Hepatocyte (in vitro differentiated cells): ENCODE measurements around the gene PCNA. TPM values are rescaled to one million over a fixed set of nuclear protein-coding genes. Genes with fewer than 3 reads are reported as not detected.
A peak's percentile ranks its signal among the peaks of the same experiment; 100 is the strongest.

Experiments used
- DNase-seq: peaks from one replicate; pipeline ENCODE4 v3.0.0-alpha.2; 2016; ENCODE audit warnings: low spot score
- H2AFZ ChIP-seq: fragments of 200-600 bp; sonication (generic); 2 replicates; pipeline ENCODE4 v1.6.0; 2016; ENCODE audit warnings: antibody characterized with exemption, mild to moderate bottlenecking
- H3K27ac ChIP-seq: fragments of 200-600 bp; sonication (generic); 2 replicates; pipeline ENCODE4 v1.5.1; 2016; ENCODE audit warnings: mild to moderate bottlenecking
- H3K27me3 ChIP-seq: fragments of 200-600 bp; sonication (generic); 2 replicates; pipeline ENCODE4 v1.6.1; 2016
- H3K36me3 ChIP-seq: fragments of 200-600 bp; sonication (generic); replicated peaks from 2 replicates; pipeline ENCODE4 v1.5.1; 2016; ENCODE audit warnings: low read depth; ENCODE audit not compliant: insufficient read depth
- H3K4me1 ChIP-seq: fragments of 200-600 bp; sonication (generic); 2 replicates; pipeline ENCODE4 v1.5.1; 2016; ENCODE audit warnings: mild to moderate bottlenecking, moderate library complexity; ENCODE audit not compliant: insufficient read depth
- H3K4me2 ChIP-seq: fragments of 200-600 bp; sonication (generic); 2 replicates; pipeline ENCODE4 v1.6.0; 2016
- H3K4me3 ChIP-seq: fragments of 200-600 bp; sonication (generic); 2 replicates; pipeline ENCODE4 v1.5.1; 2016; ENCODE audit warnings: mild to moderate bottlenecking
- H3K79me2 ChIP-seq: fragments of 200-600 bp; sonication (generic); 2 replicates; pipeline ENCODE4 v1.6.0; 2017; ENCODE audit warnings: mild to moderate bottlenecking
- H3K9me2 ChIP-seq: fragments of 200-600 bp; sonication (generic); replicated peaks from 2 replicates; pipeline ENCODE4 v1.6.0; 2017; ENCODE audit warnings: mild to moderate bottlenecking; ENCODE audit not compliant: insufficient read depth
- H3K9me3 ChIP-seq: fragments of 200-600 bp; sonication (generic); 2 replicates; pipeline ENCODE4 v1.5.1; 2016; ENCODE audit warnings: low read depth, mild to moderate bottlenecking
- H4K20me1 ChIP-seq: fragments of 200-600 bp; sonication (generic); 2 replicates; pipeline ENCODE4 v1.6.0; 2016; ENCODE audit warnings: mild to moderate bottlenecking; ENCODE audit not compliant: insufficient read depth, poor library complexity, severe bottlenecking
- EZH2 ChIP-seq: fragments of 200-600 bp; sonication (generic); IDR thresholded peaks from 2 replicates; pipeline ENCODE4 v1.6.1; 2016; ENCODE audit warnings: antibody characterized with exemption, mild to moderate bottlenecking, borderline replicate concordance
- EZH2phosphoT487 ChIP-seq: fragments of 200-600 bp; sonication (generic); IDR thresholded peaks from one replicate; pipeline ENCODE4 v1.6.1; 2018; ENCODE audit warnings: antibody characterized with exemption, mild to moderate bottlenecking, low read depth, moderate library complexity; ENCODE audit not compliant: unreplicated experiment, severe bottlenecking
- WGBS: methylation state at CpG from one replicate; pipeline ENCODE4 v1.1.6; 2016; ENCODE audit warnings: low lambda C conversion rate; ENCODE audit errors: missing lambda C conversion rate; 5-methylcytosine and 5-hydroxymethylcytosine counted together
- polyA plus RNA-seq: library from polyadenylated mRNA; unstranded; fragments of >200 nt; fragmentation: Nextera tagmentation; extraction: Ambion mirVana; gene quantifications from 2 replicates; pipeline ENCODE4 v1.2.1, GENCODE V29; 2016
- total RNA-seq: library from RNA; depleted of rRNA; stranded (reverse); fragments of >200 nt; gene quantifications from 2 replicates; pipeline ENCODE4 v1.2.3, GENCODE V29; 2014
- TF ChIP-seq, protein P1 (sequence below): fragments of 200-600 bp; sonication (generic); IDR thresholded peaks from 2 replicates; pipeline ENCODE4 v1.5.1; 2016; ENCODE audit warnings: antibody characterized with exemption, mild to moderate bottlenecking; ENCODE audit not compliant: poor library complexity

The PCNA gene
- total and polyA plus RNA-seq, 2 experiments from 2014 or later, result 38.0 to 85.6 TPM

DNA sequence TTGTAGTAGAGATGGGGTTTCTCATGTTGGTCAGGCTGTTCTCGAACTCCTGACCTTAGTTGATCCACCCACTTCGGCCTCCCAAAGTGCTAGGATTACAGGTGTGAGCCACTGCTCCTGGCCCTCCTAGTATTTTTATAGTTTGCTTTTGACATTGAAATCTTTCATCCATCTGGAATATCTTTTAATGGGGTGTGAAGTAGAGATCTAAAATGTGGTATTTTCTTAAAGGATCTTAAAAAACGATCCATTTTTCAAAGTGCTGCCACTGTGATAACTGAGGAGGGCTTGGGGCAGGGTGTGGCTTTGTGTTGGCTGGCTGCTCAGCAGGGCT lies 30.1 kb upstream of the PCNA start:
- TF ChIP-seq, protein P1, sequence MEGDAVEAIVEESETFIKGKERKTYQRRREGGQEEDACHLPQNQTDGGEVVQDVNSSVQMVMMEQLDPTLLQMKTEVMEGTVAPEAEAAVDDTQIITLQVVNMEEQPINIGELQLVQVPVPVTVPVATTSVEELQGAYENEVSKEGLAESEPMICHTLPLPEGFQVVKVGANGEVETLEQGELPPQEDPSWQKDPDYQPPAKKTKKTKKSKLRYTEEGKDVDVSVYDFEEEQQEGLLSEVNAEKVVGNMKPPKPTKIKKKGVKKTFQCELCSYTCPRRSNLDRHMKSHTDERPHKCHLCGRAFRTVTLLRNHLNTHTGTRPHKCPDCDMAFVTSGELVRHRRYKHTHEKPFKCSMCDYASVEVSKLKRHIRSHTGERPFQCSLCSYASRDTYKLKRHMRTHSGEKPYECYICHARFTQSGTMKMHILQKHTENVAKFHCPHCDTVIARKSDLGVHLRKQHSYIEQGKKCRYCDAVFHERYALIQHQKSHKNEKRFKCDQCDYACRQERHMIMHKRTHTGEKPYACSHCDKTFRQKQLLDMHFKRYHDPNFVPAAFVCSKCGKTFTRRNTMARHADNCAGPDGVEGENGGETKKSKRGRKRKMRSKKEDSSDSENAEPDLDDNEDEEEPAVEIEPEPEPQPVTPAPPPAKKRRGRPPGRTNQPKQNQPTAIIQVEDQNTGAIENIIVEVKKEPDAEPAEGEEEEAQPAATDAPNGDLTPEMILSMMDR, result no peak
- no peak for TF ChIP-seq EZH2
- TF ChIP-seq EZH2phosphoT487, result no peak
- Histone ChIP-seq H3K36me3 (no peaks in the 10 kb centered on the region), H4K20me1 (no peaks in the 10 kb centered on the region), H3K4me3 (no peak overlapping the region), H3K9me2 (no peaks in the 10 kb centered on the region), H2AFZ (no peak overlapping the region), H3K27me3 (no peaks in the 10 kb centered on the region), H3K79me2 (peaks cover 84% of the 10 kb centered on the region), H3K4me2 (peak overlapping the region; percentile 24), H3K9me3 (no peaks in the 10 kb centered on the region), H3K4me1 (peaks cover 37% of the 10 kb centered on the region), H3K27ac (peak overlapping the region; percentile 87)
- WGBS, result 88% methylated on average over 3 of the region's 3 CpGs
- no peak for DNase-seq

- Histone ChIP-seq H3K36me3 (no peaks in the 10 kb centered on the region), H3K9me2 (no peaks in the 10 kb centered on the region), H4K20me1 (no peaks in the 10 kb centered on the region), H3K27ac (no peak overlapping the region), H3K4me2 (no peak overlapping the region), H3K79me2 (peaks cover 86% of the 10 kb centered on the region), H3K4me1 (peaks cover 30% of the 10 kb centered on the region), H3K27me3 (no peaks in the 10 kb centered on the region), H2AFZ (no peak overlapping the region), H3K9me3 (no peaks in the 10 kb centered on the region), H3K4me3 (no peak overlapping the region)
- 87% methylated on average over 6 of the region's 6 CpGs for WGBS
- TF ChIP-seq, protein P1, result no peak
- TF ChIP-seq EZH2phosphoT487 (no peak), EZH2 (no peak)
- no peak for DNase-seq
These were observed 28.8 kb upstream of the PCNA start for GRCh38 chr20:5148581-5148980.

GRCh38 chr20:5146871-5147592 lies 27.3 kb upstream of the PCNA start:
- H3K27me3 ChIP-seq, result no peaks in the 10 kb centered on the region
- no peak overlapping the region for H2AFZ ChIP-seq
- no peaks in the 10 kb centered on the region for H3K9me2 ChIP-seq
- TF ChIP-seq EZH2phosphoT487, result no peak
- TF ChIP-seq EZH2, result no peak
- TF ChIP-seq, protein P1, result no peak
- peaks cover 86% of the 10 kb centered on the region for H3K79me2 ChIP-seq
- H4K20me1 ChIP-seq, result no peaks in the 10 kb centered on the region
- peaks cover 16% of the 10 kb centered on the region for H3K4me1 ChIP-seq
- H3K9me3 ChIP-seq, result no peaks in the 10 kb centered on the region
- no peak overlapping the region for H3K4me3 ChIP-seq
- no peaks in the 10 kb centered on the region for H3K36me3 ChIP-seq
- DNase-seq, result no peak
- no peak overlapping the region for H3K27ac ChIP-seq
- H3K4me2 ChIP-seq, result no peak overlapping the region
- WGBS, result 83% methylated on average over 2 of the region's 2 CpGs
